ENCODE data around the gene PALD1. TPM values are rescaled to one million over a fixed set of nuclear protein-coding genes. Genes with fewer than 3 reads are reported as not detected.

The PALD1 gene
- total and polyA plus RNA-seq, 9 of the 15 experiments (the other 6 are each of a cell fraction or from before 2014, with no cell fraction given): 0.03 to 0.29 (median 0.09) TPM; not detected in 2

DNA sequence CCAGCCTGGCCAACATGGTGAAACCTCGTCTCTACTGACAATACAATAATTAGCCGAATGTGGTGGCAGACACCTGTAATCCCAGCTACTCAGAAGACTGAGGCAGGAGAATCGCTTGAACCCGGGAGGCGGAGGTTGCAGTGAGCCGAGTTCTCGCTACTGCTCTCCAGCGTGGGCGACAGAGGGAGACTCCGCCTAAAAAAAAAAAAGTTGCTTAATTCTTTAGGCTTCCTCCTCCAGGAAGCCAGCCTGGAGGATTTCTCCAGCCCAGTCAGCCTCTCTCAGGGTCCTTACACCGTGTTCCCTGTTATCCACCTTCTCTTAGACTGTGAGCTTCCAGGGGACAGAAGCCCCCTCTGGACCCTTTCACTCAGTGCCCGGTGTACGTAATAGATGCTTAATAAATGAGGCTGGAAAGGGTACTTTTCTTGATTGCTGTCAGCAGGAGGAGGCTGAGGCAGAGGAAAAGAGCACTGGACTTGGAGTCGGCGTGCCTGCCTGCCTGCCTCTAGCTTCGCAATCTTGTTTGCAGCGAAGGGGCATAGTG is 20.7 kb upstream of the PALD1 start:
- ChIA-PET CTCF (ENCODE audit: low intra/inter-chr PET ratio) (interaction anchor here (0.6 kb wide), 1 partner anchor 228 kb away, joined by 4 read pairs; no protein-coding TSS in a partner anchor), POLR2A (no interaction called here)
- DNase-seq (ENCODE audit: extremely low read depth in 1 of 4, low spot score in 3 of 4): no peak
- no peak overlapping the region for H2AFZ ChIP-seq (ENCODE audit: low read depth, low read length)
- 0 out of 4 replicates have a peak overlapping the region, but pooled peaks of 1 of the 2 experiments have one; percentile 81 for H3K9ac ChIP-seq (ENCODE audit: insufficient read depth in 1 of 2, low read depth in 2 of 2, low read length in 2 of 2)
- H3K9me1 ChIP-seq (ENCODE audit: control insufficient read depth, insufficient read depth, low read length): no peaks in the 10 kb centered on the region
- H3K4me1 ChIP-seq (replicated peaks in 1 of 2; ENCODE audit: control insufficient read depth in 2 of 2, insufficient read depth in 2 of 2, low read length in 2 of 2): peaks cover 5 to 15% of the 10 kb centered on the region in 2 experiments; a peak in 3 of 5 replicates
- H4K20me1 ChIP-seq (replicated peaks; ENCODE audit: control insufficient read depth, insufficient read depth, low read length): peaks cover 17% of the 10 kb centered on the region; the same call in 1 of the 2 replicates
- H3K4me3 ChIP-seq: no peak overlapping the region
- H3K27me3 ChIP-seq (ENCODE audit: control insufficient read depth in 2 of 2, insufficient read depth in 2 of 2, low read length in 2 of 2): peaks cover 48 to 72% of the 10 kb centered on the region in 2 experiments
- H3K27ac ChIP-seq (ENCODE audit: extremely low read depth, low read depth, low read length): no peak overlapping the region
- no peak overlapping the region for H3K4me2 ChIP-seq (ENCODE audit: insufficient read depth, low read length)
- TF ChIP-seq ZNF436 (CRISPR knock-in tag; IDR thresholded peaks at IDR 0.05) (0 out of 2 replicates have a peak, but pooled peaks have one; percentile 22), ZFP36 (IDR thresholded peaks at IDR 0.05; ENCODE audit: low read depth, low read length, partially characterized antibody) (peak; percentile 92), ZNF384 (IDR thresholded peaks at IDR 0.05; ENCODE audit: low read depth, low read length) (peak; percentile 33; the same call in 1 of the 2 replicates), EGR1 (conservative IDR thresholded peaks at IDR 0.05) (peak; percentile 69), CEBPB (tag; IDR thresholded peaks at IDR 0.05) (peak; percentile 41; the same call in 1 of the 2 replicates)
- TF ChIP-seq, protein P1, sequence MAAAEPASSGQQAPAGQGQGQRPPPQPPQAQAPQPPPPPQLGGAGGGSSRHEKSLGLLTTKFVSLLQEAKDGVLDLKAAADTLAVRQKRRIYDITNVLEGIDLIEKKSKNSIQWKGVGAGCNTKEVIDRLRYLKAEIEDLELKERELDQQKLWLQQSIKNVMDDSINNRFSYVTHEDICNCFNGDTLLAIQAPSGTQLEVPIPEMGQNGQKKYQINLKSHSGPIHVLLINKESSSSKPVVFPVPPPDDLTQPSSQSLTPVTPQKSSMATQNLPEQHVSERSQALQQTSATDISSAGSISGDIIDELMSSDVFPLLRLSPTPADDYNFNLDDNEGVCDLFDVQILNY (CRISPR knock-in tag; IDR thresholded peaks at IDR 0.05): no peak
- no TSS peak for BruUV-seq (replicated peaks)
- in situ Hi-C loops (cut with MboI): no loop called here
- intact Hi-C loops (cut with micrococcal nuclease): loop anchor here (5.0 kb wide), 1 partner anchor 76 kb away; the partner anchor contains the start of gene LRRC20
- no peak for FAIRE-seq
- H3K9me3 ChIP-seq (replicated peaks; ENCODE audit: control insufficient read depth, insufficient read depth, low read depth, low read length): no peaks in the 10 kb centered on the region
- ATAC-seq: no peak
- H3K79me2 ChIP-seq (ENCODE audit: control insufficient read depth, insufficient read depth, low read length): no peaks in the 10 kb centered on the region
- H3K36me3 ChIP-seq (ENCODE audit: control insufficient read depth, insufficient read depth, low read length): no peaks in the 10 kb centered on the region
- 16% methylated on average over 17 of the region's 17 CpGs for WGBS (ENCODE audit: insufficient coverage, low coverage, missing lambda C conversion rate)
